Astrocyte (in vitro differentiated cells and primary cell): Measurements from ENCODE around the gene ZNF771.

ENCODE experiments used
- EZH2 ChIP-seq: IDR thresholded peaks from 2 replicates; pipeline ENCODE4 v1.6.1; 2012; ENCODE audit warnings: mild to moderate bottlenecking, low read length, inconsistent platforms; ENCODE audit not compliant: insufficient read depth
- TF ChIP-seq, protein P1 (sequence below): IDR thresholded peaks from 2 replicates; pipeline ENCODE4 v1.5.1; 2011; ENCODE audit warnings: low read depth, mild to moderate bottlenecking, inconsistent platforms, low read length, moderate library complexity; ENCODE audit not compliant: insufficient read depth

- TF ChIP-seq, protein P1, sequence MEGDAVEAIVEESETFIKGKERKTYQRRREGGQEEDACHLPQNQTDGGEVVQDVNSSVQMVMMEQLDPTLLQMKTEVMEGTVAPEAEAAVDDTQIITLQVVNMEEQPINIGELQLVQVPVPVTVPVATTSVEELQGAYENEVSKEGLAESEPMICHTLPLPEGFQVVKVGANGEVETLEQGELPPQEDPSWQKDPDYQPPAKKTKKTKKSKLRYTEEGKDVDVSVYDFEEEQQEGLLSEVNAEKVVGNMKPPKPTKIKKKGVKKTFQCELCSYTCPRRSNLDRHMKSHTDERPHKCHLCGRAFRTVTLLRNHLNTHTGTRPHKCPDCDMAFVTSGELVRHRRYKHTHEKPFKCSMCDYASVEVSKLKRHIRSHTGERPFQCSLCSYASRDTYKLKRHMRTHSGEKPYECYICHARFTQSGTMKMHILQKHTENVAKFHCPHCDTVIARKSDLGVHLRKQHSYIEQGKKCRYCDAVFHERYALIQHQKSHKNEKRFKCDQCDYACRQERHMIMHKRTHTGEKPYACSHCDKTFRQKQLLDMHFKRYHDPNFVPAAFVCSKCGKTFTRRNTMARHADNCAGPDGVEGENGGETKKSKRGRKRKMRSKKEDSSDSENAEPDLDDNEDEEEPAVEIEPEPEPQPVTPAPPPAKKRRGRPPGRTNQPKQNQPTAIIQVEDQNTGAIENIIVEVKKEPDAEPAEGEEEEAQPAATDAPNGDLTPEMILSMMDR = no peak
- no peak for TF ChIP-seq EZH2
Measured at GRCh38 chr16:30407102-30407803, at the start of gene ZNF771.
